Stimulated activated naive CD8-positive, alpha-beta T cell treated with anti-CD3 and anti-CD28 coated beads, Interleukin-15, amount 100 ng/mL, for 72 hours (primary cell): ENCODE data around the gene TLL1.

ENCODE experiments used
- ATAC-seq: fragments of 150-1000 bp; cut with Tn5 transposase; 2 replicates; pipeline ENCODE4 v1.10.0; 2021; ENCODE audit warnings: mild to moderate bottlenecking, moderate library complexity
- DNase-seq, 2 donors: peaks; one replicate each; pipeline ENCODE4 v3.0.0; 2021 to 2022
- H3K27ac Mint-ChIP-seq, 2 donors: one replicate each; pipeline ENCODE4 v1.8.0; 2022; ENCODE audit warnings: mild to moderate bottlenecking in 2 of 2, mixed read lengths in 2 of 2, moderate library complexity in 2 of 2
- H3K27me3 Mint-ChIP-seq: one replicate; pipeline ENCODE4 v1.8.0; 2022; ENCODE audit warnings: mixed read lengths
- H3K4me1 Mint-ChIP-seq: one replicate; pipeline ENCODE4 v1.8.0; 2022; ENCODE audit warnings: mild to moderate bottlenecking, mixed read lengths
- H3K4me3 Mint-ChIP-seq, 2 donors: one replicate each; pipeline ENCODE4 v1.8.0; 2022; ENCODE audit warnings: mild to moderate bottlenecking in 2 of 2, mixed read lengths in 2 of 2, moderate library complexity in 1 of 2
- H3K9me3 Mint-ChIP-seq, 2 donors: one replicate each; pipeline ENCODE4 v1.8.0; 2022; ENCODE audit warnings: mixed read lengths in 2 of 2

TLL1 gene

GRCh38 chr4:166091912-166092510, 219.0 kb downstream of the TLL1 start:
- H3K4me1 Mint-ChIP-seq, result no peaks in the 10 kb centered on the region
- no peaks in the 10 kb centered on the region for H3K27me3 Mint-ChIP-seq
- no peak for ATAC-seq
- no peak overlapping the region for H3K4me3 Mint-ChIP-seq
- no peak for DNase-seq
- no peaks in the 10 kb centered on the region for H3K9me3 Mint-ChIP-seq
- H3K27ac Mint-ChIP-seq, result no peak overlapping the region

- ATAC-seq (no peak), DNase-seq (no peak)
- Mint-ChIP-seq H3K4me1 (no peaks in the 10 kb centered on the region), H3K4me3 (no peak overlapping the region), H3K27me3 (no peaks in the 10 kb centered on the region), H3K9me3 (no peaks in the 10 kb centered on the region), H3K27ac (no peak overlapping the region)
Measured at GRCh38 chr4:166092797-166093290, 219.8 kb downstream of the TLL1 start.

GRCh38 chr4:166104623-166105022, 231.6 kb downstream of the TLL1 start:
- H3K27ac Mint-ChIP-seq, result no peak overlapping the region
- ATAC-seq, result no peak
- H3K4me1 Mint-ChIP-seq, result no peaks in the 10 kb centered on the region
- H3K9me3 Mint-ChIP-seq, result peaks cover 0 to 8% of the 10 kb centered on the region in 2 donors
- no peak for DNase-seq
- no peaks in the 10 kb centered on the region for H3K27me3 Mint-ChIP-seq
- no peak overlapping the region for H3K4me3 Mint-ChIP-seq

- Mint-ChIP-seq H3K27me3 (no peaks in the 10 kb centered on the region), H3K9me3 (no peaks in the 10 kb centered on the region), H3K27ac (no peak overlapping the region), H3K4me3 (no peak overlapping the region), H3K4me1 (no peaks in the 10 kb centered on the region)
- DNase-seq (no peak), ATAC-seq (no peak)
Measured at GRCh38 chr4:166121897-166122296, 248.9 kb downstream of the TLL1 start.

GRCh38 chr4:166123546-166123945, 250.5 kb downstream of the TLL1 start:
- H3K27ac Mint-ChIP-seq, result no peak overlapping the region
- no peaks in the 10 kb centered on the region for H3K9me3 Mint-ChIP-seq
- H3K4me1 Mint-ChIP-seq, result no peaks in the 10 kb centered on the region
- no peak overlapping the region for H3K4me3 Mint-ChIP-seq
- H3K27me3 Mint-ChIP-seq, result no peaks in the 10 kb centered on the region
- DNase-seq (no peak), ATAC-seq (no peak)

- Mint-ChIP-seq H3K27ac (no peak overlapping the region), H3K4me3 (no peak overlapping the region), H3K27me3 (no peaks in the 10 kb centered on the region), H3K9me3 (peaks cover 5 to 21% of the 10 kb centered on the region in 2 donors), H3K4me1 (no peaks in the 10 kb centered on the region)
- ATAC-seq (no peak), DNase-seq (no peak)
Measured at GRCh38 chr4:166128403-166128802, 255.4 kb downstream of the TLL1 start.

- no peak overlapping the region for H3K4me3 Mint-ChIP-seq
Measured at GRCh38 chr4:166134285-166134684, 261.2 kb downstream of the TLL1 start.

GRCh38 chr4:166140951-166141350, 267.9 kb downstream of the TLL1 start:
- Mint-ChIP-seq H3K4me3 (no peak overlapping the region), H3K27ac (no peak overlapping the region), H3K9me3 (peaks cover 0 to 10% of the 10 kb centered on the region in 2 donors), H3K27me3 (no peaks in the 10 kb centered on the region), H3K4me1 (no peaks in the 10 kb centered on the region)
- DNase-seq (no peak), ATAC-seq (no peak)

More at GRCh38 chr4:166134285-166134684, 261.2 kb downstream of the TLL1 start:
- H3K9me3 Mint-ChIP-seq, result peaks cover 10 to 33% of the 10 kb centered on the region in 2 donors
- no peak for ATAC-seq
- no peaks in the 10 kb centered on the region for H3K27me3 Mint-ChIP-seq
- H3K4me1 Mint-ChIP-seq, result no peaks in the 10 kb centered on the region
- no peak for DNase-seq
- H3K27ac Mint-ChIP-seq, result no peak overlapping the region

- Mint-ChIP-seq H3K27ac (no peak overlapping the region), H3K9me3 (no peaks in the 10 kb centered on the region), H3K4me1 (no peaks in the 10 kb centered on the region), H3K27me3 (no peaks in the 10 kb centered on the region), H3K4me3 (no peak overlapping the region)
- DNase-seq, result no peak
- peak; percentile 37 for ATAC-seq
Measured at GRCh38 chr4:166143227-166143626, 270.2 kb downstream of the TLL1 start.

- no peak overlapping the region for H3K4me3 Mint-ChIP-seq
- ATAC-seq (no peak), DNase-seq (no peak)
- no peak overlapping the region for H3K27ac Mint-ChIP-seq
- H3K27me3 Mint-ChIP-seq, result no peaks in the 10 kb centered on the region
- peaks cover 0 to 5% of the 10 kb centered on the region in 2 donors for H3K9me3 Mint-ChIP-seq
- no peaks in the 10 kb centered on the region for H3K4me1 Mint-ChIP-seq
Measured at GRCh38 chr4:166144607-166145006, 271.6 kb downstream of the TLL1 start.

- DNase-seq (no peak), ATAC-seq (no peak)
- Mint-ChIP-seq H3K4me1 (no peaks in the 10 kb centered on the region), H3K9me3 (peaks cover 0 to 5% of the 10 kb centered on the region in 2 donors), H3K4me3 (no peak overlapping the region), H3K27ac (no peak overlapping the region), H3K27me3 (no peaks in the 10 kb centered on the region)
Measured at GRCh38 chr4:166146806-166147540, 273.9 kb downstream of the TLL1 start.
